Measurements from ENCODE around the gene CCRL2.

CCRL2 gene

DNA sequence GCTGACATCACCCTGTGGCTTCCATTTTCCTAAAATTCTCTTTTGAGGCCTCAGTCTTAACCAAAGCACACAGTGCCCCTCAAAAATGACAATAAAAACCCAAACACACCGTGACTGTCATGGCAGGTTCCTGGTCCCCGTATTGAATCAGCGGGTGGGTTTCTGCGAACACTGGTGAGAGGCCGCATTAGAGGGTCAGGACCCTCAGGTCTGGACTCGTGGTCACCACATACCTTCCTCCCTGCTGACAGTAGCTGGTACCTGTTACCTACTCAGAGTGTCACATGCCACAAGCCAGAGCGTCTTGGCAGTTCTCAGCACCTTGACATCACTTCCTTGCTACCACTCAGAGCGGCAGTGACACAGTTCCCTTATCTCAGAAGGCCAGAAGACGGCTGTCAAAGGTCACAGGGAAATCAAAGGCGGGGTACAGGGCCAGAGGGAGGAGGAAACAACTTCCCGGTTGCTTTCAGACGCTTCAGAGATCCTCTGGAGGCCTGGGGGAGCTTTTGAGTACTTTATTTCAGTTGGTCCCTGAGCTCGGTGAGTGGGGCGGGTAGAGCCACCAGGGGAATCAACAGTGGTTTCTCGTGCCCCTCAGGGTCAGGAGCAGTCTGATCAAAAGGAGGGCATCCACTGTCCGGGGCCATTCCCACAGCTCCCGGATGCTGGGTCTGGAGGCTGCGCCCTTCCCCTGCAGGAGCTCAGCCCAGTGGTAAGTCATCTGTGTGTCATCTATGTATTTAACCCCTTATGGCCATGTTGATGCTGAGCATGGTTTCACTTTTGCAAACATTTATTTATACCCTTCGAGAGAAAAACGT is at the start of gene CCRL2, which contains the start of gene CCR5AS:
TSS of gene CCRL2 (plus strand) at position 472 of the 824 bp plus-strand sequence. CDS start 821 bp downstream, outside the sequence.
TSS of gene CCR5AS (minus strand) at position 279 of the 824 bp plus-strand sequence.
- peak; percentile 57 for DNase-seq (ENCODE audit: low spot score)

DNA sequence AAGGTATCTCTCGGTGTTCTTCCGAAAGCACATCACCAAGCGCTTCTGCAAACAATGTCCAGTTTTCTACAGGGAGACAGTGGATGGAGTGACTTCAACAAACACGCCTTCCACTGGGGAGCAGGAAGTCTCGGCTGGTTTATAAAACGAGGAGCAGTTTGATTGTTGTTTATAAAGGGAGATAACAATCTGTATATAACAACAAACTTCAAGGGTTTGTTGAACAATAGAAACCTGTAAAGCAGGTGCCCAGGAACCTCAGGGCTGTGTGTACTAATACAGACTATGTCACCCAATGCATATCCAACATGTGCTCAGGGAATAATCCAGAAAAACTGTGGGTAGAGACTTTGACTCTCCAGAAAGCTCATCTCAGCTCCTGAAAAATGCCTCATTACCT is 48.6 kb upstream of the CCRL2 start:
- in situ Hi-C loops (cut with MboI; ENCODE audit: low pct_unique_long_range_greater_than_20kb, low sequenced_read_pairs, unreplicated experiment) = no loop called here
- TF ChIP-seq CTCF (IDR thresholded peaks at IDR 0.05; ENCODE audit: extremely low read depth, insufficient read depth, missing control alignments) = no peak
- DNase-seq (ENCODE audit: low spot score) = no peak

More for the DNA sequence above, at the start of gene CCRL2, which contains the start of gene CCR5AS:
- TF ChIP-seq CTCF (IDR thresholded peaks at IDR 0.05; ENCODE audit: extremely low read depth, insufficient read depth, missing control alignments) = no peak
- in situ Hi-C loops (cut with MboI; ENCODE audit: low pct_unique_long_range_greater_than_20kb, low sequenced_read_pairs, unreplicated experiment) = no loop called here

DNA sequence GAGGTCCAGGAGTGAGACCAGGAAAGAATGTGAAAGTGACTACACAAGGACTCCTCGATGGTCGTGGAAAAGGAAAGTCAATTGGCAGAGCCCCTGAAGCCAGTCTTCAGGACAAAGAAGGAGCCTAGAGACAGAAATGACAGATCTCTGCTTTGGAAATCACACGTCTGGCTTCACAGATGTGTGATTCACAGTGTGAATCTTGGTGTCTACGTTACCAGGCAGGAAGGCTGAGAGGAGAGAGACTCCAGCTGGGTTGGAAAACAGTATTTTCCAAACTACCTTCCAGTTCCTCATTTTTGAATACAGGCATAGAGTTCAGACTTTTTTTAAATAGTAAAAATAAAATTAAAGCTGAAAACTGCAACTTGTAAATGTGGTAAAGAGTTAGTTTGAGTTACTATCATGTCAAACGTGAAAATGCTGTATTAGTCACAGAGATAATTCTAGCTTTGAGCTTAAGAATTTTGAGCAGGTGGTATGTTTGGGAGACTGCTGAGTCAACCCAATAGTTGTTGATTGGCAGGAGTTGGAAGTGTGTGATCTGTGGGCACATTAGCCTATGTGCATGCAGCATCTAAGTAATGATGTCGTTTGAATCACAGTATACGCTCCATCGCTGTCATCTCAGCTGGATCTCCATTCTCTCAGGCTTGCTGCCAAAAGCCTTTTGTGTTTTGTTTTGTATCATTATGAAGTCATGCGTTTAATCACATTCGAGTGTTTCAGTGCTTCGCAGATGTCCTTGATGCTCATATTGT is 47.1 kb upstream of the CCRL2 start:
- no peak for DNase-seq (ENCODE audit: low spot score)
- in situ Hi-C loops (cut with MboI; ENCODE audit: low pct_unique_long_range_greater_than_20kb, low sequenced_read_pairs, unreplicated experiment) = no loop called here

GRCh38 chr3:46360907-46361306 is 46.2 kb upstream of the CCRL2 start:
- TF ChIP-seq CTCF (IDR thresholded peaks at IDR 0.05; ENCODE audit: extremely low read depth, insufficient read depth, missing control alignments) = no peak
- DNase-seq (ENCODE audit: low spot score) = no peak
- in situ Hi-C loops (cut with MboI; ENCODE audit: low pct_unique_long_range_greater_than_20kb, low sequenced_read_pairs, unreplicated experiment) = no loop called here

More for the DNA sequence above, 47.1 kb upstream of the CCRL2 start:
- TF ChIP-seq CTCF (IDR thresholded peaks at IDR 0.05; ENCODE audit: extremely low read depth, insufficient read depth, missing control alignments) = no peak

DNA sequence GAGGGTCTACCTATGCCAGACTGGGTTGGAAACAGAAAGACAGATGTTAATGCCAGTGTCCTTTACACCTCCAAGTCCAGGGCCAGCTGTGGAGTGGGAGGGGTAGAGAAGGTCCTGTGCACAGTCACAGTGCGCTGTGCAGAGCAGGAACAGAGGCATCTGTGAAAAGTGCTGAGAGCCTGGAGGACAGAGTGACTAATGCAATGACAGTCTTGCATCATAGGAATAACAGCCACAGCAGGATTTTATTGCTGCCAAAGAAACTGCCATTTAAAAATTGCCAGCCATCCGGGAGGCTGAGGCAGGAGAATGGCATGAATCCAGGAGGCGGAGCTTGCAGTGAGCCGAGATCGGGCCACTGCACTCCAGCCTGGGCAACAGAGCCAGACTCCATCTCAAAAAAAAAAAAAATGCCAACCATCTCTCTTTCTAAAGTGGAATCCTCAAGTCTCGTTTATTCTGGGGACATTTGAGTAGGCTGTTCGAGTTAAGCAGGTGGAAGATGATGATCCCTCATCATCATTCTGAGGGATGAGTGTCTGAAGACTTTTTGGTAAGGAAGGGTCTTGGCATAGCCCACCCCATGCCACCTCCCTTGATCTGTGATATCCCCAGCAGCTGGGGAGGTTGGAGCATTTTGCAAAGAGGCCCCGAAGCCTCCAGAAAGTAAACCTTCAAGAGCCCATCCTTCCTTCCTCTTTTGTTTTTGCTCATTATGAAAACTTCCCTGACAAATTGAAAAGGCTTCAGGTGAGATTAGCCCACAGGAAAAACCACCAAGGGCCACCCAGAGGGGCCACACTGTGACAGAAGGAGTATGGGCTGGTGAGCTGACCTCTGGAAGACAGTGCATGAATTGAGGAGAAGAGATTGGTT is 45.4 kb upstream of the CCRL2 start:
- in situ Hi-C loops (cut with MboI; ENCODE audit: low pct_unique_long_range_greater_than_20kb, low sequenced_read_pairs, unreplicated experiment) = no loop called here
- no peak for TF ChIP-seq CTCF (IDR thresholded peaks at IDR 0.05; ENCODE audit: extremely low read depth, insufficient read depth, missing control alignments)
- DNase-seq (ENCODE audit: low spot score) = no peak

DNA sequence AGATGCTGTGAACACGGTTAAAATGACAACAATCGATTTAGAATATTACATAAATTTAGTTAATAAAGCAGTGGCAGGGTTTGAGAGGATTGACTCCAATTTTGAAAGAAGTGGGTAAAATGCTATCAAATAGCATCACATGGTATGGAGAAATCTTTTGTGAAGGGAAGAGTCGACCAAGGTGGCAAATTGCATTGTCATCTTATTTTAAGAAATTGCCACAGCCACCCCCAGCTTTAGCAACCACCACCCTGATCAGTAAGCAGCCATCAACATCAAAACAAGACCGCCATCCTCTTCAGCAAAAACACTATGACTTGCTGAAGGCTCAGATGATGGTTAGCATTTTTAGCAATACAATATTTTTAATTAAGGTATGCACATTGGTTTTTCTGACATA is 42.0 kb upstream of the CCRL2 start:
- in situ Hi-C loops (cut with MboI; ENCODE audit: low pct_unique_long_range_greater_than_20kb, low sequenced_read_pairs, unreplicated experiment) = loop anchor here (5.0 kb wide), 1 partner anchor 63 kb away; no protein-coding TSS in a partner anchor
- TF ChIP-seq CTCF (IDR thresholded peaks at IDR 0.05; ENCODE audit: extremely low read depth, insufficient read depth, missing control alignments) = no peak
- DNase-seq (ENCODE audit: low spot score) = no peak

Data from GM13977 (cell line).